Measurements from ENCODE around the gene ARHGAP21. TPM values are rescaled to one million over a fixed set of nuclear protein-coding genes. Genes with fewer than 3 reads are reported as not detected.
"Not testable (repeated sequence)": the region's sequence is repeated elsewhere in the genome, so short reads cannot be mapped to it uniquely, and the experiment has no call there.

ARHGAP21 gene
- total and polyA plus RNA-seq, 2 experiments from 2014 or later = 15.3 to 44.5 TPM

DNA sequence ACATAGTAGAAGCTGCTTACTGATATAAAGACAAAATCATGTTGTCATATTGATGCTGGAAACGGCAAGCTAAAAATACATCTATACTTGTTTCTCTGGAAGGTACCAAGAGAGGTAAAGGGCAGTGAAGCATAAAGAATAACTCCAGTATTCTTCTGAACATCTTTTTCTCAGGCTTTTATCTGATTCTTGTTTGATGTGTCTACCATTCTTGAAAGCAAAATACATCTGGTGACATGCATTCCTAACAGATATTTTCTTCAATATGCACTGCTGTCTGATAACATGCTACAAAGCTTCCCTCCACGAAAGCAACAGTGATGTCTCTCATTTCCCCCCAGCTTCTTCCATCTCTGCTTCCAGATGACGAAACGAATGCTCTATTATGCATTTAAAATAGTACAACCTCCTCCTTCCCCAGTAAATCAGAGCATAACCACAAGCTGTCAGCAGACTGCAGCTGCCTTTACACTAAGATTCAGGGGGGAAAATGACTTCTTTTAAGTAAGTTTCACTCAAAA is 100.8 kb downstream of the ARHGAP21 start:
- Histone ChIP-seq H3K4me3 (no peak overlapping the region), H4K20me1 (replicated peaks; ENCODE audit: insufficient read depth) (no peaks in the 10 kb centered on the region; the same call in 1 of the 2 replicates), H3F3A (replicated peaks; ENCODE audit: low read depth) (no peaks in the 10 kb centered on the region), H3K4me1 (ENCODE audit: insufficient read depth) (no peaks in the 10 kb centered on the region), H3K4me2 (no peak overlapping the region), H3K36me3 (ENCODE audit: insufficient read depth) (no peaks in the 10 kb centered on the region), H3K79me2 (replicated peaks; ENCODE audit: insufficient read depth) (no peaks in the 10 kb centered on the region), H3K27me3 (ENCODE audit: insufficient read depth) (no peaks in the 10 kb centered on the region), H2AFZ (no peak overlapping the region), H3K9me2 (ENCODE audit: insufficient read depth) (no peaks in the 10 kb centered on the region), H3K27ac (ENCODE audit: low read depth) (no peak overlapping the region)
- Mint-ChIP-seq H3K27me3 (ENCODE audit: insufficient read depth, low read depth, poor library complexity) (no peaks in the 10 kb centered on the region), H3K27ac (no peak overlapping the region), H3K4me3 (no peak overlapping the region), H3K9me3 (no peaks in the 10 kb centered on the region), H3K4me1 (no peaks in the 10 kb centered on the region), H3K36me3 (ENCODE audit: low read depth) (no peaks in the 10 kb centered on the region)
- DNase-seq (ENCODE audit: low spot score) (no peak), ATAC-seq (no peak)
- TF ChIP-seq, protein P1, sequence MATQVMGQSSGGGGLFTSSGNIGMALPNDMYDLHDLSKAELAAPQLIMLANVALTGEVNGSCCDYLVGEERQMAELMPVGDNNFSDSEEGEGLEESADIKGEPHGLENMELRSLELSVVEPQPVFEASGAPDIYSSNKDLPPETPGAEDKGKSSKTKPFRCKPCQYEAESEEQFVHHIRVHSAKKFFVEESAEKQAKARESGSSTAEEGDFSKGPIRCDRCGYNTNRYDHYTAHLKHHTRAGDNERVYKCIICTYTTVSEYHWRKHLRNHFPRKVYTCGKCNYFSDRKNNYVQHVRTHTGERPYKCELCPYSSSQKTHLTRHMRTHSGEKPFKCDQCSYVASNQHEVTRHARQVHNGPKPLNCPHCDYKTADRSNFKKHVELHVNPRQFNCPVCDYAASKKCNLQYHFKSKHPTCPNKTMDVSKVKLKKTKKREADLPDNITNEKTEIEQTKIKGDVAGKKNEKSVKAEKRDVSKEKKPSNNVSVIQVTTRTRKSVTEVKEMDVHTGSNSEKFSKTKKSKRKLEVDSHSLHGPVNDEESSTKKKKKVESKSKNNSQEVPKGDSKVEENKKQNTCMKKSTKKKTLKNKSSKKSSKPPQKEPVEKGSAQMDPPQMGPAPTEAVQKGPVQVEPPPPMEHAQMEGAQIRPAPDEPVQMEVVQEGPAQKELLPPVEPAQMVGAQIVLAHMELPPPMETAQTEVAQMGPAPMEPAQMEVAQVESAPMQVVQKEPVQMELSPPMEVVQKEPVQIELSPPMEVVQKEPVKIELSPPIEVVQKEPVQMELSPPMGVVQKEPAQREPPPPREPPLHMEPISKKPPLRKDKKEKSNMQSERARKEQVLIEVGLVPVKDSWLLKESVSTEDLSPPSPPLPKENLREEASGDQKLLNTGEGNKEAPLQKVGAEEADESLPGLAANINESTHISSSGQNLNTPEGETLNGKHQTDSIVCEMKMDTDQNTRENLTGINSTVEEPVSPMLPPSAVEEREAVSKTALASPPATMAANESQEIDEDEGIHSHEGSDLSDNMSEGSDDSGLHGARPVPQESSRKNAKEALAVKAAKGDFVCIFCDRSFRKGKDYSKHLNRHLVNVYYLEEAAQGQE (IDR thresholded peaks at IDR 0.05; ENCODE audit: unreplicated experiment) = no peak
- TF ChIP-seq EZH2phosphoT487 (IDR thresholded peaks at IDR 0.05; ENCODE audit: unreplicated experiment) = no peak
- TF ChIP-seq POLR2AphosphoS5 (IDR thresholded peaks at IDR 0.05; ENCODE audit: low read depth) = no peak
- TF ChIP-seq CREB1 (CRISPR knock-in tag; IDR thresholded peaks at IDR 0.05; ENCODE audit: low read depth) = no peak
- TF ChIP-seq, protein P2, sequence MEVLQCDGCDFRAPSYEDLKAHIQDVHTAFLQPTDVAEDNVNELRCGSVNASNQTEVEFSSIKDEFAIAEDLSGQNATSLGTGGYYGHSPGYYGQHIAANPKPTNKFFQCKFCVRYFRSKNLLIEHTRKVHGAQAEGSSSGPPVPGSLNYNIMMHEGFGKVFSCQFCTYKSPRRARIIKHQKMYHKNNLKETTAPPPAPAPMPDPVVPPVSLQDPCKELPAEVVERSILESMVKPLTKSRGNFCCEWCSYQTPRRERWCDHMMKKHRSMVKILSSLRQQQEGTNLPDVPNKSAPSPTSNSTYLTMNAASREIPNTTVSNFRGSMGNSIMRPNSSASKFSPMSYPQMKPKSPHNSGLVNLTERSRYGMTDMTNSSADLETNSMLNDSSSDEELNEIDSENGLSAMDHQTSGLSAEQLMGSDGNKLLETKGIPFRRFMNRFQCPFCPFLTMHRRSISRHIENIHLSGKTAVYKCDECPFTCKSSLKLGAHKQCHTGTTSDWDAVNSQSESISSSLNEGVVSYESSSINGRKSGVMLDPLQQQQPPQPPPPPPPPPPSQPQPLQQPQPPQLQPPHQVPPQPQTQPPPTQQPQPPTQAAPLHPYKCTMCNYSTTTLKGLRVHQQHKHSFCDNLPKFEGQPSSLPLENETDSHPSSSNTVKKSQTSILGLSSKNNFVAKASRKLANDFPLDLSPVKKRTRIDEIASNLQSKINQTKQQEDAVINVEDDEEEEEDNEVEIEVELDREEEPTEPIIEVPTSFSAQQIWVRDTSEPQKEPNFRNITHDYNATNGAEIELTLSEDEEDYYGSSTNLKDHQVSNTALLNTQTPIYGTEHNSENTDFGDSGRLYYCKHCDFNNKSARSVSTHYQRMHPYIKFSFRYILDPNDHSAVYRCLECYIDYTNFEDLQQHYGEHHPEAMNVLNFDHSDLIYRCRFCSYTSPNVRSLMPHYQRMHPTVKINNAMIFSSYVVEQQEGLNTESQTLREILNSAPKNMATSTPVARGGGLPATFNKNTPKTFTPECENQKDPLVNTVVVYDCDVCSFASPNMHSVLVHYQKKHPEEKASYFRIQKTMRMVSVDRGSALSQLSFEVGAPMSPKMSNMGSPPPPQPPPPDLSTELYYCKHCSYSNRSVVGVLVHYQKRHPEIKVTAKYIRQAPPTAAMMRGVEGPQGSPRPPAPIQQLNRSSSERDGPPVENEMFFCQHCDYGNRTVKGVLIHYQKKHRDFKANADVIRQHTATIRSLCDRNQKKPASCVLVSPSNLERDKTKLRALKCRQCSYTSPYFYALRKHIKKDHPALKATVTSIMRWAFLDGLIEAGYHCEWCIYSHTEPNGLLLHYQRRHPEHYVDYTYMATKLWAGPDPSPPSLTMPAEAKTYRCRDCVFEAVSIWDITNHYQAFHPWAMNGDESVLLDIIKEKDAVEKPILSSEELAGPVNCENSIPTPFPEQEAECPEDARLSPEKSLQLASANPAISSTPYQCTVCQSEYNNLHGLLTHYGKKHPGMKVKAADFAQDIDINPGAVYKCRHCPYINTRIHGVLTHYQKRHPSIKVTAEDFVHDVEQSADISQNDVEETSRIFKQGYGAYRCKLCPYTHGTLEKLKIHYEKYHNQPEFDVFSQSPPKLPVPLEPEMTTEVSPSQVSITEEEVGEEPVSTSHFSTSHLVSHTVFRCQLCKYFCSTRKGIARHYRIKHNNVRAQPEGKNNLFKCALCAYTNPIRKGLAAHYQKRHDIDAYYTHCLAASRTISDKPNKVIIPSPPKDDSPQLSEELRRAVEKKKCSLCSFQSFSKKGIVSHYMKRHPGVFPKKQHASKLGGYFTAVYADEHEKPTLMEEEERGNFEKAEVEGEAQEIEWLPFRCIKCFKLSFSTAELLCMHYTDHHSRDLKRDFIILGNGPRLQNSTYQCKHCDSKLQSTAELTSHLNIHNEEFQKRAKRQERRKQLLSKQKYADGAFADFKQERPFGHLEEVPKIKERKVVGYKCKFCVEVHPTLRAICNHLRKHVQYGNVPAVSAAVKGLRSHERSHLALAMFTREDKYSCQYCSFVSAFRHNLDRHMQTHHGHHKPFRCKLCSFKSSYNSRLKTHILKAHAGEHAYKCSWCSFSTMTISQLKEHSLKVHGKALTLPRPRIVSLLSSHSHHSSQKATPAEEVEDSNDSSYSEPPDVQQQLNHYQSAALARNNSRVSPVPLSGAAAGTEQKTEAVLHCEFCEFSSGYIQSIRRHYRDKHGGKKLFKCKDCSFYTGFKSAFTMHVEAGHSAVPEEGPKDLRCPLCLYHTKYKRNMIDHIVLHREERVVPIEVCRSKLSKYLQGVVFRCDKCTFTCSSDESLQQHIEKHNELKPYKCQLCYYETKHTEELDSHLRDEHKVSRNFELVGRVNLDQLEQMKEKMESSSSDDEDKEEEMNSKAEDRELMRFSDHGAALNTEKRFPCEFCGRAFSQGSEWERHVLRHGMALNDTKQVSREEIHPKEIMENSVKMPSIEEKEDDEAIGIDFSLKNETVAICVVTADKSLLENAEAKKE (CRISPR knock-in tag; IDR thresholded peaks at IDR 0.05) = no peak
- TF ChIP-seq ZNF331 (CRISPR knock-in tag; IDR thresholded peaks at IDR 0.05; ENCODE audit: low read depth) = no peak

DNA sequence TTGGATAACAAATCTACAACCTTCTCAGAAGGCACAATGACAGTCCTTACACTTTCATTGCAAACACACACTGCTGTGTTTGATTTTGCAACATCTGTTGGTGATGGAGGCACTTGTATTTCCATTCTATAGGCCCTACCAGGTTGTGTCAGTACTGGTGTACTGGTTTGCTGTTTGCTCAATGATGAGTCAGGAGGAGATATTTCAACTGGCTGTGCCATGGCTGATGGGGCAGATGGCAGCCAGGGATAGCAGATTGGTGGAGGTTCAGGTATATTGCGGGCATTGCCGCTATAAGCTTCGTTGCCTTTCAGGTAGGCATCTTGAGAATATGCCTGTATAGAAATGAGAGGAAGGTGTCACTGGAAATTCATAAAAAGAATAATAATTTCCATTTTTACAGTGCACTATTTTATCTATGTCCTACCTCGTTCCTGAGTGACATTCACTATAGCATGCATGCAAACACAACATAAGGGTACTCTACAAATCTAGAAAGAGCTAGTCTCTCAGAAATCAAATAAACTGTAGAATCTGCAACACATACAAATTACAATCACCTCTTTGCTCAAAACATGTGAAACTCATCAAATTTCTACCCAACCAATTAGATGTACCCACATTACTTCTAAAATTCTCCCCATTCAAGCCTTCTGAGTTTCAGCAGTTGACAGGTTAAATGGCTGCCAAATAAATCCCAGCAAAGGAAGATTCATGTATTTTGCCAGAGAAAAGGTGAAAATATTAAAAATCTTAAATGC is 102.5 kb downstream of the ARHGAP21 start:
- H3K36me3 ChIP-seq (ENCODE audit: insufficient read depth); H3K27me3 Mint-ChIP-seq (ENCODE audit: insufficient read depth, low read depth, poor library complexity); H3K9me3 Mint-ChIP-seq; H4K20me1 ChIP-seq (replicated peaks; ENCODE audit: insufficient read depth); H3K4me3 Mint-ChIP-seq; H3K4me2 ChIP-seq; H3F3A ChIP-seq (replicated peaks; ENCODE audit: low read depth); H2AFZ ChIP-seq; H3K4me3 ChIP-seq; H3K79me2 ChIP-seq (replicated peaks; ENCODE audit: insufficient read depth); DNase-seq (ENCODE audit: low spot score); H3K4me1 ChIP-seq (ENCODE audit: insufficient read depth); ATAC-seq; H3K27me3 ChIP-seq (ENCODE audit: insufficient read depth); H3K4me1 Mint-ChIP-seq; H3K27ac Mint-ChIP-seq; H3K27ac ChIP-seq (ENCODE audit: low read depth); H3K36me3 Mint-ChIP-seq (ENCODE audit: low read depth); H3K9me2 ChIP-seq (ENCODE audit: insufficient read depth): not testable (repeated sequence)

GRCh38 chr10:24619994-24620310 is 103.7 kb downstream of the ARHGAP21 start:
- H3K9me2 ChIP-seq (ENCODE audit: insufficient read depth); H3K27ac Mint-ChIP-seq; H3K4me3 ChIP-seq; H3K4me3 Mint-ChIP-seq; H3K36me3 Mint-ChIP-seq (ENCODE audit: low read depth); DNase-seq (ENCODE audit: low spot score); H2AFZ ChIP-seq; H3K4me1 Mint-ChIP-seq; ATAC-seq; H3K27me3 Mint-ChIP-seq (ENCODE audit: insufficient read depth, low read depth, poor library complexity); H3K4me1 ChIP-seq (ENCODE audit: insufficient read depth); H4K20me1 ChIP-seq (replicated peaks; ENCODE audit: insufficient read depth); H3K9me3 Mint-ChIP-seq; H3K79me2 ChIP-seq (replicated peaks; ENCODE audit: insufficient read depth); H3F3A ChIP-seq (replicated peaks; ENCODE audit: low read depth); H3K27me3 ChIP-seq (ENCODE audit: insufficient read depth); H3K27ac ChIP-seq (ENCODE audit: low read depth); H3K4me2 ChIP-seq; H3K36me3 ChIP-seq (ENCODE audit: insufficient read depth): not testable (repeated sequence)

All from GM23338 (cell line).